DOHH2 (cell line): ENCODE data around the gene ACIN1.

Experiments used
- H3F3A ChIP-seq: fragments of 200-600 bp; sonication (generic), shearing (Covaris generic); 2 replicates; pipeline ENCODE4 v1.6.0; 2016; ENCODE audit warnings: antibody characterized with exemption, mild to moderate bottlenecking; ENCODE audit not compliant: control insufficient read depth, insufficient read depth
- H3K27ac ChIP-seq: fragments of 200-600 bp; sonication (generic); 2 replicates; pipeline ENCODE4 v1.5.1; 2014; ENCODE audit warnings: low read depth, mild to moderate bottlenecking, low read length, moderate library complexity
- H3K27me3 ChIP-seq: fragments of 200-600 bp; sonication (generic); 2 replicates; pipeline ENCODE4 v1.6.1; 2014; ENCODE audit warnings: mild to moderate bottlenecking, low read length, mixed read lengths; ENCODE audit not compliant: control insufficient read depth
- H3K36me3 ChIP-seq: fragments of 200-600 bp; sonication (generic); 2 replicates; pipeline ENCODE4 v1.6.1; 2014; ENCODE audit warnings: mild to moderate bottlenecking, low read length, moderate library complexity, mixed read lengths; ENCODE audit not compliant: control insufficient read depth
- H3K4me1 ChIP-seq: fragments of 200-600 bp; sonication (generic); 2 replicates; pipeline ENCODE4 v1.6.1; 2014; ENCODE audit warnings: mild to moderate bottlenecking, low read length, mixed read lengths; ENCODE audit not compliant: control insufficient read depth
- H3K4me2 ChIP-seq: fragments of 200-600 bp; sonication (generic); 2 replicates; pipeline ENCODE4 v1.6.0; 2014; ENCODE audit warnings: mild to moderate bottlenecking, low read length, moderate library complexity
- H3K4me3 ChIP-seq: fragments of 200-600 bp; sonication (generic); 2 replicates; pipeline ENCODE4 v1.5.1; 2014; ENCODE audit warnings: mild to moderate bottlenecking, low read length, mixed read lengths
- H3K79me2 ChIP-seq: fragments of 200-600 bp; sonication (generic); 2 replicates; pipeline ENCODE4 v1.6.1; 2014; ENCODE audit warnings: mild to moderate bottlenecking, low read length, mixed read lengths; ENCODE audit not compliant: control insufficient read depth
- H3K9me2 ChIP-seq: fragments of 200-600 bp; sonication (generic); replicated peaks from 2 replicates; pipeline ENCODE4 v1.6.1; 2014; ENCODE audit warnings: mild to moderate bottlenecking, low read length, mixed read lengths; ENCODE audit not compliant: control insufficient read depth
- H3K9me3 ChIP-seq: fragments of 200-600 bp; sonication (generic); 2 replicates; pipeline ENCODE4 v1.6.1; 2014; ENCODE audit warnings: antibody characterized with exemption, low read length, mixed read lengths; ENCODE audit not compliant: control insufficient read depth, insufficient read depth
- H4K20me1 ChIP-seq: fragments of 200-600 bp; sonication (generic); 2 replicates; pipeline ENCODE4 v1.6.0; 2014; ENCODE audit warnings: low read depth, mild to moderate bottlenecking, antibody characterized with exemption, low read length, moderate library complexity; ENCODE audit not compliant: control insufficient read depth, insufficient read depth
- EZH2phosphoT487 ChIP-seq: fragments of 200-600 bp; sonication (generic); IDR thresholded peaks from 2 replicates; pipeline ENCODE4 v1.6.1; 2017; ENCODE audit warnings: borderline replicate concordance, mild to moderate bottlenecking, antibody characterized with exemption, low read length, moderate library complexity, mixed read lengths
- TF ChIP-seq, protein P1 (sequence below): fragments of 200-600 bp; sonication (generic); IDR thresholded peaks from one replicate; pipeline ENCODE4 v1.5.1; 2014; ENCODE audit warnings: antibody characterized with exemption, mild to moderate bottlenecking, low read depth, low read length; ENCODE audit not compliant: poor library complexity, severe bottlenecking

The ACIN1 gene

DNA sequence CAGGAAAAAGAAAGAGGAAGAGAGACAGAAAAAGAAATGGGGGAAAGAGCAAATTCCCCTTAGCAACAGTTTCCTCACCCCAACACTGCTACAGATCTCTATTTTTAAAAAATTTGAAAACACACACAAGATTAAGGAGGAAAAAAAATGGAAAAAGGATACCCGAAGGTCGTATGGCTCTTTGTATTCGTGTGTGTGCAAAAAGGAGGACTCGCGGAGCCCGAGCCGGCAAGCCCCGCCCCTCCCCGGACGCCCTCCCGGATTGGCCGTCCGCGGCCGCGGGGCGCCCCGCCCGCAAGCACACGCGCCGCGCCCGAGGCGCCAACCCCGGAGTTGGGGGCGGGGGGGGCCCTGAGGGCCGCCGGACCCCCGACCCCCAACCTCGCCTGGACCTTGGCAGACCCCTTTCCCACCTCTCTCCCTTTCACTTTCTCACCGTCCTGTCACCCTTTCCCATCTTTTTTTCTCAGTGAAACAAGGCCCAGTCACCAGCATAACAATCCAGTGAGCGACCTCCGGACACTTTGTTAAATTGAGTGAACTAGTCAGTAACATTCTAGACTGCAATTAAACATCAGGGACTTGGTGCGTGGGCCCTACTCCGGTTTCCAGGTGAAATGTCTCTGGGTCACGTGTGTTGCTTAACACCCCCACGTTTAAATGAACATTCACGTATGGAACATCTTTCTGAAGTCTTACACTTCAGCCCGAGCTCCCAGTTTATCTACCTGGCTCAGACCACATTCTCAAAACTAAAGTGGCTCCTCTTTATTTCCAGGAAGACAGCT, 84.8 kb downstream of the ACIN1 start, which contains the start of gene C14orf93:
C14orf93 (minus strand) TSS at position 205 of the 788 bp plus-strand sequence. CDS start 11,120 bp downstream, outside the sequence.
- H3F3A ChIP-seq = peaks cover 24% of the 10 kb centered on the region

GRCh38 chr14:23009483-23009938, 85.4 kb downstream of the ACIN1 start:
- H3K4me2 ChIP-seq = peak overlapping the region; percentile 98
- peaks cover 42% of the 10 kb centered on the region for H3K79me2 ChIP-seq
- H3K27ac ChIP-seq = peak overlapping the region; percentile 87
- no peaks in the 10 kb centered on the region for H3K9me2 ChIP-seq
- peaks cover 52% of the 10 kb centered on the region for H3K4me1 ChIP-seq
- H3F3A ChIP-seq = peaks cover 24% of the 10 kb centered on the region
- no peaks in the 10 kb centered on the region for H3K27me3 ChIP-seq
- TF ChIP-seq, protein P1, sequence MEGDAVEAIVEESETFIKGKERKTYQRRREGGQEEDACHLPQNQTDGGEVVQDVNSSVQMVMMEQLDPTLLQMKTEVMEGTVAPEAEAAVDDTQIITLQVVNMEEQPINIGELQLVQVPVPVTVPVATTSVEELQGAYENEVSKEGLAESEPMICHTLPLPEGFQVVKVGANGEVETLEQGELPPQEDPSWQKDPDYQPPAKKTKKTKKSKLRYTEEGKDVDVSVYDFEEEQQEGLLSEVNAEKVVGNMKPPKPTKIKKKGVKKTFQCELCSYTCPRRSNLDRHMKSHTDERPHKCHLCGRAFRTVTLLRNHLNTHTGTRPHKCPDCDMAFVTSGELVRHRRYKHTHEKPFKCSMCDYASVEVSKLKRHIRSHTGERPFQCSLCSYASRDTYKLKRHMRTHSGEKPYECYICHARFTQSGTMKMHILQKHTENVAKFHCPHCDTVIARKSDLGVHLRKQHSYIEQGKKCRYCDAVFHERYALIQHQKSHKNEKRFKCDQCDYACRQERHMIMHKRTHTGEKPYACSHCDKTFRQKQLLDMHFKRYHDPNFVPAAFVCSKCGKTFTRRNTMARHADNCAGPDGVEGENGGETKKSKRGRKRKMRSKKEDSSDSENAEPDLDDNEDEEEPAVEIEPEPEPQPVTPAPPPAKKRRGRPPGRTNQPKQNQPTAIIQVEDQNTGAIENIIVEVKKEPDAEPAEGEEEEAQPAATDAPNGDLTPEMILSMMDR = no peak
- no peak for TF ChIP-seq EZH2phosphoT487
- no peaks in the 10 kb centered on the region for H3K9me3 ChIP-seq
- H3K36me3 ChIP-seq = peaks cover 7% of the 10 kb centered on the region; the same call in 1 of the 2 replicates
- H4K20me1 ChIP-seq = no peaks in the 10 kb centered on the region
- H3K4me3 ChIP-seq = peak overlapping the region; percentile 89

More for the DNA sequence above, 84.8 kb downstream of the ACIN1 start, which contains the start of gene C14orf93:
- Histone ChIP-seq H3K9me2 (no peaks in the 10 kb centered on the region), H4K20me1 (no peaks in the 10 kb centered on the region), H3K79me2 (peaks cover 39% of the 10 kb centered on the region), H3K4me2 (peak within 1 kb of the TSS; percentile 98), H3K27ac (peak within 1 kb of the TSS; percentile 87), H3K36me3 (peaks cover 7% of the 10 kb centered on the region; the same call in 1 of the 2 replicates), H3K9me3 (no peaks in the 10 kb centered on the region), H3K4me3 (peak within 1 kb of the TSS; percentile 89), H3K4me1 (peaks cover 51% of the 10 kb centered on the region), H3K27me3 (no peaks in the 10 kb centered on the region)
- no peak for TF ChIP-seq EZH2phosphoT487
- TF ChIP-seq, protein P1 = no peak

DNA sequence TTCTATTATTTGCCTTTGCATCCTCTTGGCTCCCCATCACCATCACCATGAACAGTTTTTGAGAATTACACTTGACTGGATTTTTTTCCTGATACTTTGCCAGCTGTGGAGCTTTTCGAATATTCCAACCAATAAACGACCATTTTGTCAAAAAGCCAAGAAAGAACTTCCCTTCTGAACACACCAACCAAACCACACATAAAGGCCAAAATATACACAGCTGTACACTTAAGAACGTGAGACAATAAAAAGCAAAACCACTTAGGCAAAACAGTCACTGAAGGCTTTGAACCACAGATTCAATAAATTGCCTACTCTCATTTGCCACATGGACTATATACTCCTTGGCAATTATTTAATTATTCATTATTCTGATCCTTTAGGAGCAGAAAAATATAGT, 86.1 kb downstream of the ACIN1 start:
- Histone ChIP-seq H3K27ac (peak overlapping the region; percentile 87), H3K9me2 (no peaks in the 10 kb centered on the region), H3K4me2 (peak overlapping the region; percentile 98), H3K79me2 (peaks cover 42% of the 10 kb centered on the region), H3K4me3 (peak overlapping the region; percentile 89), H3K36me3 (peaks cover 7% of the 10 kb centered on the region; the same call in 1 of the 2 replicates), H3K4me1 (peaks cover 52% of the 10 kb centered on the region), H3K9me3 (no peaks in the 10 kb centered on the region), H3F3A (peaks cover 24% of the 10 kb centered on the region), H3K27me3 (no peaks in the 10 kb centered on the region), H4K20me1 (no peaks in the 10 kb centered on the region)
- TF ChIP-seq, protein P1 = no peak
- TF ChIP-seq EZH2phosphoT487 = no peak
